K562 (cell line): Measurements from ENCODE around the gene ALOX12B. TPM values are rescaled to one million over a fixed set of nuclear protein-coding genes. Genes with fewer than 3 reads are reported as not detected.

Source experiments
- ARID2 ChIP-seq: fragments of 450-650 bp; IDR thresholded peaks from 2 replicates; pipeline ENCODE4 v1.6.1; 2017; ENCODE audit warnings: antibody characterized with exemption, mild to moderate bottlenecking
- BRD9 ChIP-seq: fragments of 450-650 bp; IDR thresholded peaks from 2 replicates; pipeline ENCODE4 v1.6.1; 2018; ENCODE audit warnings: low read depth; ENCODE audit not compliant: partially characterized antibody
- CBX3 ChIP-seq, 2 experiments: IDR thresholded peaks; 1 replicate in 1 of 2; 2 replicates in 1 of 2; pipeline ENCODE4 v1.6.1; 2012; ENCODE audit warnings: inconsistent platforms in 2 of 2, low read length in 2 of 2, borderline replicate concordance in 1 of 2, control low read depth in 1 of 2
- DACH1 ChIP-seq: fragments of 450-650 bp; IDR thresholded peaks from 2 replicates; pipeline ENCODE4 v1.6.1; 2018; ENCODE audit not compliant: partially characterized antibody
- E4F1 ChIP-seq: fragments of 250-450 bp; sonication (Bioruptor Pico); IDR thresholded peaks from 2 replicates; pipeline ENCODE4 v1.5.0; 2021; ENCODE audit warnings: mild to moderate bottlenecking, borderline replicate concordance
- ELF1 ChIP-seq: fragments of 200-800 bp; sonication (Bioruptor generic); IDR thresholded peaks from 2 replicates; pipeline ENCODE4 v1.6.1; 2016; ENCODE audit warnings: missing genetic modification characterization, missing compliant biosample characterization
- FOXK2 ChIP-seq, 2 experiments: fragments of 450-650 bp; IDR thresholded peaks in 1 of 2; conservative IDR thresholded peaks in 1 of 2; 2 replicates each; pipeline ENCODE4 v1.6.1; 2016; ENCODE audit warnings: low read depth in 2 of 2, mild to moderate bottlenecking in 1 of 2
- HCFC1 ChIP-seq: IDR thresholded peaks from 2 replicates; pipeline ENCODE4 v1.6.1; 2012; ENCODE audit warnings: low read depth, low read length, improper control_type of control experiment
- ILF3 ChIP-seq: fragments of 450-650 bp; IDR thresholded peaks from 2 replicates; pipeline ENCODE4 v1.6.1; 2018; ENCODE audit warnings: antibody characterized with exemption, mild to moderate bottlenecking, moderate library complexity, borderline replicate concordance
- KHSRP ChIP-seq: fragments of 450-650 bp; IDR thresholded peaks from 2 replicates; pipeline ENCODE4 v1.6.1; 2017
- REST ChIP-seq, 2 experiments: fragments of 450-650 bp; formaldehyde crosslinking in 1 of 2; IDR thresholded peaks; 2 replicates each; pipeline versions ENCODE4 v1.4.0 to v1.6.1; 2014 to 2020; ENCODE audit warnings: mild to moderate bottlenecking in 2 of 2, borderline replicate concordance in 1 of 2, low read depth in 1 of 2
- SMC3 ChIP-seq: conservative IDR thresholded peaks from 2 replicates; pipeline ENCODE4 v1.6.1; 2011; ENCODE audit warnings: low read depth, low read length, improper control_type of control experiment; ENCODE audit not compliant: insufficient read depth
- SRSF7 ChIP-seq: fragments of 200-400 bp; formaldehyde crosslinking; optimal IDR thresholded peaks from 2 replicates; pipeline ENCODE3; 2017; ENCODE audit warnings: mild to moderate bottlenecking, low read depth, low read length
- TAF1 ChIP-seq: IDR thresholded peaks from 2 replicates; pipeline ENCODE4 v1.6.1; 2011; ENCODE audit warnings: mild to moderate bottlenecking, low read length, moderate library complexity; ENCODE audit not compliant: insufficient read depth, control insufficient read depth, severe bottlenecking; ENCODE audit errors: extremely low read depth
- ZNF224 ChIP-seq: sonication (generic); formaldehyde crosslinking; IDR thresholded peaks from 2 replicates; pipeline ENCODE4 v1.8.0; 2022; ENCODE audit warnings: mild to moderate bottlenecking, missing genetic modification reagents
- ZNF280A ChIP-seq: fragments of 450-650 bp; IDR thresholded peaks from 2 replicates; pipeline ENCODE4 v1.6.1; 2018; ENCODE audit warnings: mild to moderate bottlenecking, low read depth; ENCODE audit not compliant: partially characterized antibody
- polyA plus RNA-seq, 8 experiments: library from polyadenylated mRNA; depleted of rRNA in 4 of 8; stranded (reverse) in 5 of 8; unstranded in 3 of 8; fragments of >200 nt; fragmentation: Nextera tagmentation in 2 of 8; fragmentation: Illumina TruSeq in 1 of 8; extraction: Ambion mirVana in 2 of 8; extraction: Trizol in 1 of 8; gene quantifications; 2 replicates each; pipeline versions ENCODE4 v1.2.1 to v1.2.3, GENCODE V29; 2011 to 2014; ENCODE audit warnings: inconsistent platforms in 1 of 8, missing spikeins in 1 of 8
- total RNA-seq, 7 experiments: library from RNA; depleted of rRNA in 6 of 7; stranded (reverse); fragments of >200 nt in 6 of 7; fragmentation: Illumina TruSeq in 2 of 7; extraction: Trizol in 2 of 7; gene quantifications; 2 replicates each; pipeline versions ENCODE4 v1.2.1 to v1.2.3, GENCODE V29; 2011 to 2021; ENCODE audit warnings: low replicate concordance in 1 of 7

Gene ALOX12B
- total and polyA plus RNA-seq, 9 of the 15 experiments (the other 6 are each of a cell fraction or from before 2014, with no cell fraction given), result not detected

- TF ChIP-seq ZNF280A (no peak), BRD9 (no peak), SMC3 (peak; percentile 64), HCFC1 (no peak), ARID2 (0 out of 2 replicates have a peak, but pooled peaks have one; percentile 32), SRSF7 (no peak), KHSRP (no peak), ELF1 (tag) (no peak), ZNF224 (CRISPR knock-in tag) (no peak), FOXK2 (conservative IDR thresholded peaks at IDR 0.05 in 1 of 2, IDR thresholded peaks at IDR 0.05 in 1 of 2; ENCODE audit: low read depth in 2 of 2) (no peak), E4F1 (CRISPR knock-in tag) (no peak), DACH1 (peak; percentile 89), REST (IDR thresholded peaks at IDR 0.05; ENCODE audit: borderline replicate concordance) (peak; percentile 75; the same call in 1 of the 2 replicates), REST (CRISPR knock-in tag; IDR thresholded peaks at IDR 0.05; ENCODE audit: low read depth) (no peak), CBX3 (IDR thresholded peaks at IDR 0.05; ENCODE audit: borderline replicate concordance in 1 of 2, low read length in 2 of 2) (no peak), TAF1 (no peak), ILF3 (no peak)
Observed at GRCh38 chr17:8057691-8058114, 29.8 kb downstream of the ALOX12B start (continued).
